H1 (cell line): Measurements from ENCODE around the gene CEP85L. TPM values are rescaled to one million over a fixed set of nuclear protein-coding genes. Genes with fewer than 3 reads are reported as not detected.

Experiments used
- CTCF ChIA-PET: fragments of 300-600 bp; sonication (Branson Sonifier 250); formaldehyde crosslinking; loops from one replicate; lab custom pipeline; 2021; ENCODE audit not compliant: partially characterized antibody; lab: Charles Lee
- POLR2A ChIA-PET: fragments of 300-600 bp; sonication (Branson Sonifier 250); formaldehyde crosslinking; loops from one replicate; lab custom pipeline; 2021; ENCODE audit warnings: inconsistent platforms; ENCODE audit not compliant: partially characterized antibody; lab: Charles Lee
- DNase-seq, 2 experiments: peaks; one replicate each; pipeline versions ENCODE4 v3.0.0 to v3.0.0-alpha.2; 2010 to 2022; ENCODE audit warnings: low spot score in 2 of 2, low read depth in 1 of 2, mixed read lengths in 1 of 2
- FAIRE-seq: peaks from 2 replicates; lab custom pipeline; 2011; peaks lifted over from hg19 to GRCh38; lab: Jason Lieb, UNC
- H2AFZ ChIP-seq: 2 replicates; pipeline ENCODE4 v1.8.1; 2012; ENCODE audit warnings: low read length, inconsistent platforms
- H2AK5ac ChIP-seq: 2 replicates; pipeline ENCODE4 v1.6.1; 2013; ENCODE audit warnings: low read depth, low read length
- H2BK120ac ChIP-seq: replicated peaks from 2 replicates; pipeline ENCODE3; 2013; ENCODE audit warnings: low read depth, low read length, inconsistent platforms
- H2BK12ac ChIP-seq: 2 replicates; pipeline ENCODE4 v1.6.1; 2013; ENCODE audit warnings: low read depth, low read length
- H2BK15ac ChIP-seq: 2 replicates; pipeline ENCODE4 v1.6.1; 2013; ENCODE audit warnings: low read length
- H2BK20ac ChIP-seq: 2 replicates; pipeline ENCODE4 v1.6.1; 2013; ENCODE audit warnings: low read length
- H2BK5ac ChIP-seq: 2 replicates; pipeline ENCODE4 v1.6.1; 2013; ENCODE audit warnings: low read depth, low read length
- H3K14ac ChIP-seq: 2 replicates; pipeline ENCODE4 v1.6.1; 2013; ENCODE audit warnings: inconsistent platforms; ENCODE audit not compliant: insufficient read length
- H3K18ac ChIP-seq: 2 replicates; pipeline ENCODE4 v1.6.1; 2013; ENCODE audit warnings: low read length; ENCODE audit errors: extremely low read depth
- H3K23ac ChIP-seq: 2 replicates; pipeline ENCODE4 v1.6.1; 2013; ENCODE audit warnings: inconsistent platforms; ENCODE audit not compliant: insufficient read length
- H3K23me2 ChIP-seq: 2 replicates; pipeline ENCODE4 v1.6.1; 2013; ENCODE audit warnings: low read depth, low read length
- H3K27ac ChIP-seq: 2 replicates; pipeline ENCODE4 v1.6.1; 2011; ENCODE audit warnings: low read depth, low read length, inconsistent platforms
- H3K27me3 ChIP-seq, 4 experiments: replicated peaks in 1 of 4; 1 replicate in 1 of 4; 2 replicates in 3 of 4; pipeline versions ENCODE4 v1.6.1 to v1.8.1; 2011 to 2013; ENCODE audit warnings: low read length in 3 of 4, mild to moderate bottlenecking in 3 of 4, inconsistent platforms in 2 of 4, mixed read lengths in 2 of 4, moderate library complexity in 1 of 4; ENCODE audit not compliant: control insufficient read depth in 3 of 4, insufficient read depth in 3 of 4; ENCODE audit errors: extremely low read depth in 1 of 4
- H3K36me3 ChIP-seq, 4 experiments: 2 replicates each; pipeline versions ENCODE4 v1.6.1 to v1.8.1; 2011 to 2013; ENCODE audit warnings: mild to moderate bottlenecking in 4 of 4, low read length in 3 of 4, moderate library complexity in 2 of 4, control low read depth in 1 of 4, inconsistent platforms in 1 of 4; ENCODE audit not compliant: insufficient read depth in 4 of 4, control insufficient read depth in 2 of 4
- H3K4ac ChIP-seq: replicated peaks from 2 replicates; pipeline ENCODE3; 2013; ENCODE audit warnings: low read length, low read depth, mixed read lengths, inconsistent platforms; ENCODE audit not compliant: insufficient read length
- H3K4me1 ChIP-seq, 4 experiments: replicated peaks in 1 of 4; 1 replicate in 1 of 4; 2 replicates in 3 of 4; pipeline versions ENCODE4 v1.6.1 to v1.8.1; 2011 to 2013; ENCODE audit warnings: low read length in 3 of 4, inconsistent platforms in 2 of 4, mixed read lengths in 1 of 4; ENCODE audit not compliant: insufficient read depth in 4 of 4, control insufficient read depth in 3 of 4
- H3K4me2 ChIP-seq, 2 experiments: 2 replicates each; pipeline versions ENCODE4 v1.6.1 to v1.8.1; 2011 to 2013; ENCODE audit warnings: low read depth in 2 of 2, low read length in 2 of 2, control low read depth in 1 of 2, inconsistent platforms in 1 of 2, mild to moderate bottlenecking in 1 of 2; ENCODE audit not compliant: insufficient read depth in 1 of 2
- H3K4me3 ChIP-seq, 4 experiments: fragments of 200-600, 300-600 bp in 1 of 4; sonication (generic), shearing (Covaris generic), sonication (Bioruptor Twin) in 1 of 4; 2 replicates each; pipeline versions ENCODE4 v1.5.1 to v1.8.1; 2011 to 2016; ENCODE audit warnings: low read length in 4 of 4, low read depth in 3 of 4, control low read depth in 2 of 4, inconsistent platforms in 2 of 4, mild to moderate bottlenecking in 2 of 4, mixed read lengths in 1 of 4, moderate library complexity in 1 of 4; ENCODE audit not compliant: insufficient read depth in 2 of 4; ENCODE audit errors: extremely low read depth in 1 of 4
- H3K56ac ChIP-seq: replicated peaks from 2 replicates; pipeline ENCODE3; 2013; ENCODE audit warnings: low read depth, mild to moderate bottlenecking, mixed read lengths, low read length, inconsistent platforms; ENCODE audit not compliant: insufficient read length
- H3K79me1 ChIP-seq: 2 replicates; pipeline ENCODE4 v1.6.1; 2013; ENCODE audit warnings: low read depth, low read length, control low read depth
- H3K79me2 ChIP-seq, 2 experiments: 2 replicates each; pipeline versions ENCODE4 v1.6.1 to v1.8.1; 2012 to 2013; ENCODE audit warnings: low read length in 2 of 2, mild to moderate bottlenecking in 2 of 2, inconsistent platforms in 1 of 2; ENCODE audit not compliant: insufficient read depth in 2 of 2, control insufficient read depth in 1 of 2
- H3K9ac ChIP-seq, 4 experiments: replicated peaks in 1 of 4; 1 replicate in 1 of 4; 2 replicates in 3 of 4; pipeline versions ENCODE4 v1.6.1 to v1.8.1; 2011 to 2013; ENCODE audit warnings: low read depth in 3 of 4, low read length in 3 of 4, control low read depth in 2 of 4, mild to moderate bottlenecking in 2 of 4, moderate library complexity in 2 of 4, inconsistent platforms in 1 of 4; ENCODE audit errors: extremely low read depth in 1 of 4
- H3K9me3 ChIP-seq, 2 experiments: 2 replicates each; pipeline versions ENCODE4 v1.6.1 to v1.8.1; 2012 to 2013; ENCODE audit warnings: mild to moderate bottlenecking in 2 of 2, moderate library complexity in 2 of 2, control low read depth in 1 of 2, inconsistent platforms in 1 of 2, low read depth in 1 of 2, low read length in 1 of 2, mixed read lengths in 1 of 2; ENCODE audit not compliant: insufficient read depth in 2 of 2
- H4K20me1 ChIP-seq, 2 experiments: replicated peaks in 1 of 2; 2 replicates each; pipeline versions ENCODE3 to v1.8.1; 2011 to 2013; ENCODE audit warnings: inconsistent platforms in 2 of 2, low read length in 2 of 2, mild to moderate bottlenecking in 1 of 2; ENCODE audit not compliant: insufficient read depth in 2 of 2, control insufficient read depth in 1 of 2
- H4K5ac ChIP-seq: 2 replicates; pipeline ENCODE4 v1.6.1; 2013; ENCODE audit warnings: low read length, low read depth, mixed read lengths, inconsistent platforms; ENCODE audit not compliant: insufficient read length
- H4K8ac ChIP-seq: 2 replicates; pipeline ENCODE4 v1.8.0; 2013; ENCODE audit warnings: mild to moderate bottlenecking, moderate library complexity, low read length, inconsistent platforms; ENCODE audit not compliant: insufficient read depth; ENCODE audit errors: extremely low read depth
- H4K91ac ChIP-seq: replicated peaks from 2 replicates; pipeline ENCODE3; 2013; ENCODE audit warnings: low read length, mixed read lengths, inconsistent platforms; ENCODE audit not compliant: insufficient read length
- CBX8 ChIP-seq: fragments of 300-800, 300-1000 bp; sonication (generic); IDR thresholded peaks from 2 replicates; pipeline ENCODE4 v1.7.1; 2016; ENCODE audit warnings: low read depth, low read length, borderline replicate concordance
- CREB1 ChIP-seq: IDR thresholded peaks from 2 replicates; pipeline ENCODE4 v1.6.1; 2012; ENCODE audit warnings: inconsistent platforms
- CTBP2 ChIP-seq: IDR thresholded peaks from 2 replicates; pipeline ENCODE4 v1.7.0; 2011; ENCODE audit warnings: borderline replicate concordance, mild to moderate bottlenecking, moderate library complexity, mixed read lengths, low read length; ENCODE audit not compliant: insufficient read depth, insufficient read length
- EGR1 ChIP-seq: IDR thresholded peaks from 2 replicates; pipeline ENCODE4 v1.6.1; 2011; ENCODE audit warnings: low read depth, low read length, borderline replicate concordance
- GABPA ChIP-seq: IDR thresholded peaks from 2 replicates; pipeline ENCODE4 v1.6.1; 2011; ENCODE audit warnings: mild to moderate bottlenecking, low read length, moderate library complexity, borderline replicate concordance; ENCODE audit not compliant: insufficient read depth
- HDAC2 ChIP-seq, 2 experiments: fragments of 300-600 bp in 1 of 2; sonication (generic) in 1 of 2; IDR thresholded peaks; 2 replicates each; pipeline ENCODE4 v1.6.1; 2011 to 2012; ENCODE audit warnings: low read depth in 2 of 2, low read length in 2 of 2, mild to moderate bottlenecking in 2 of 2, moderate library complexity in 2 of 2, borderline replicate concordance in 1 of 2, inconsistent platforms in 1 of 2
- KDM5A ChIP-seq: fragments of 200-600 bp; IDR thresholded peaks from 2 replicates; pipeline ENCODE4 v1.7.1; 2012; ENCODE audit warnings: mild to moderate bottlenecking, low read length, inconsistent platforms, mixed read lengths
- MAFK ChIP-seq: IDR thresholded peaks from 2 replicates; pipeline ENCODE4 v1.6.1; 2012; ENCODE audit warnings: low read depth, mild to moderate bottlenecking, improper control_type of control experiment, low read length
- RFX5 ChIP-seq: IDR thresholded peaks from 2 replicates; pipeline ENCODE4 v1.6.1; 2011; ENCODE audit warnings: low read depth, low read length, improper control_type of control experiment, borderline replicate concordance
- SIN3A ChIP-seq, 2 experiments: IDR thresholded peaks in 1 of 2; conservative IDR thresholded peaks in 1 of 2; 2 replicates each; pipeline ENCODE4 v1.6.1; 2011 to 2012; ENCODE audit warnings: low read length in 2 of 2, improper control_type of control experiment in 1 of 2, low read depth in 1 of 2, mild to moderate bottlenecking in 1 of 2
- SIRT6 ChIP-seq: IDR thresholded peaks from one replicate; pipeline ENCODE4 v1.7.1; 2012; ENCODE audit warnings: low read length, inconsistent platforms
- SP4 ChIP-seq: IDR thresholded peaks from 2 replicates; pipeline ENCODE4 v1.6.1; 2012; ENCODE audit warnings: low read length, inconsistent platforms
- TCF12 ChIP-seq: IDR thresholded peaks from 2 replicates; pipeline ENCODE4 v1.6.1; 2011; ENCODE audit warnings: low read depth, mild to moderate bottlenecking, low read length
- TEAD4 ChIP-seq: IDR thresholded peaks from 2 replicates; pipeline ENCODE4 v1.6.1; 2012; ENCODE audit warnings: low read depth, low read length, inconsistent platforms, mixed read lengths
- WGBS, 2 experiments: shearing (Covaris generic) in 1 of 2; methylation state at CpG; one replicate each; pipeline versions ENCODE4 v1.1.6 to v1.1.7; 2013 to 2015; ENCODE audit warnings: low lambda C conversion rate in 2 of 2, mixed read lengths in 2 of 2, inconsistent platforms in 1 of 2, low coverage in 1 of 2, missing lambda C conversion rate in 1 of 2; ENCODE audit not compliant: insufficient replicate concordance in 2 of 2, insufficient coverage in 1 of 2, insufficient read length in 1 of 2; ENCODE audit errors: extremely low coverage in 1 of 2, missing lambda C conversion rate in 1 of 2; 5-methylcytosine and 5-hydroxymethylcytosine counted together
- polyA plus RNA-seq, 7 experiments: library from polyadenylated mRNA; depleted of rRNA in 3 of 7; stranded (reverse) in 5 of 7; unstranded in 2 of 7; fragments of >200 nt in 5 of 7; fragments of 200-250 nt in 2 of 7; gene quantifications; 1 replicate in 5 of 7; 2 replicates in 1 of 7; 4 replicates in 1 of 7; pipeline versions ENCODE4 v1.2.1 to v1.2.3, GENCODE V29; 2011 to 2013; ENCODE audit warnings: missing spikeins in 2 of 7, mixed read lengths in 2 of 7
- total RNA-seq: library from RNA; stranded (reverse); fragmentation: NEBNext Ultra II Directional; extraction: Animal tissue kit (Norgen Biotek cat#: 25700); gene quantifications from 2 replicates; pipeline ENCODE4 v1.2.1, GENCODE V29; 2021

The CEP85L gene
- total and polyA plus RNA-seq, 2 of the 8 experiments (the other 6 are each of a cell fraction or from before 2014, with no cell fraction given) = 3.2 to 27.6 TPM

- Histone ChIP-seq H3K4ac (no peak overlapping the region), H2BK20ac (no peak overlapping the region), H4K91ac (no peak overlapping the region), H3K27me3 (no peaks in the 10 kb centered on the region), H2BK12ac (no peak overlapping the region), H3K4me1 (no peaks in the 10 kb centered on the region), H3K23me2 (peaks cover 2% of the 10 kb centered on the region; the same call in 1 of the 2 replicates), H3K4me3 (no peak overlapping the region), H3K36me3 (no peaks in the 10 kb centered on the region), H4K5ac (no peak overlapping the region), H3K4me2 (no peak overlapping the region), H4K20me1 (no peaks in the 10 kb centered on the region), H2AFZ (no peak overlapping the region), H4K8ac (no peak overlapping the region), H3K79me1 (no peaks in the 10 kb centered on the region), H3K14ac (no peak overlapping the region), H3K23ac (no peak overlapping the region), H2BK5ac (no peak overlapping the region), H3K79me2 (no peaks in the 10 kb centered on the region), H2BK120ac (no peak overlapping the region), H2AK5ac (no peak overlapping the region), H3K56ac (no peak overlapping the region), H3K18ac (no peak overlapping the region), H2BK15ac (no peak overlapping the region), H3K9ac (no peak overlapping the region), H3K27ac (no peak overlapping the region), H3K9me3 (no peaks in the 10 kb centered on the region)
- FAIRE-seq (no peak), DNase-seq (no peak)
- POLR2A ChIA-PET = no interaction called here
- CTCF ChIA-PET = no interaction called here
- WGBS, 2 experiments = 67% methylated on average over 1 of the region's 1 CpG; no CpG with 5 or more reads in 1 of the 2 experiments
- TF ChIP-seq EGR1 (no peak), HDAC2 (IDR thresholded peaks at IDR 0.05; ENCODE audit: borderline replicate concordance in 1 of 2, low read depth in 2 of 2, low read length in 2 of 2) (no peak), TEAD4 (no peak), TCF12 (no peak), SIN3A (conservative IDR thresholded peaks at IDR 0.05 in 1 of 2, IDR thresholded peaks at IDR 0.05 in 1 of 2; ENCODE audit: low read depth in 1 of 2, low read length in 2 of 2) (no peak), CBX8 (no peak), SIRT6 (no peak), MAFK (no peak), RFX5 (no peak), CREB1 (no peak), CTBP2 (no peak), SP4 (no peak), KDM5A (no peak), GABPA (no peak)
These were observed 18.2 kb upstream of the CEP85L start for GRCh38 chr6:118669561-118669960.
